Measurements from ENCODE around the gene VWF. TPM values are rescaled to one million over a fixed set of nuclear protein-coding genes. Genes with fewer than 3 reads are reported as not detected.

Gene VWF
- total RNA-seq: 0.69 and 0.79 TPM in 2 replicates

DNA sequence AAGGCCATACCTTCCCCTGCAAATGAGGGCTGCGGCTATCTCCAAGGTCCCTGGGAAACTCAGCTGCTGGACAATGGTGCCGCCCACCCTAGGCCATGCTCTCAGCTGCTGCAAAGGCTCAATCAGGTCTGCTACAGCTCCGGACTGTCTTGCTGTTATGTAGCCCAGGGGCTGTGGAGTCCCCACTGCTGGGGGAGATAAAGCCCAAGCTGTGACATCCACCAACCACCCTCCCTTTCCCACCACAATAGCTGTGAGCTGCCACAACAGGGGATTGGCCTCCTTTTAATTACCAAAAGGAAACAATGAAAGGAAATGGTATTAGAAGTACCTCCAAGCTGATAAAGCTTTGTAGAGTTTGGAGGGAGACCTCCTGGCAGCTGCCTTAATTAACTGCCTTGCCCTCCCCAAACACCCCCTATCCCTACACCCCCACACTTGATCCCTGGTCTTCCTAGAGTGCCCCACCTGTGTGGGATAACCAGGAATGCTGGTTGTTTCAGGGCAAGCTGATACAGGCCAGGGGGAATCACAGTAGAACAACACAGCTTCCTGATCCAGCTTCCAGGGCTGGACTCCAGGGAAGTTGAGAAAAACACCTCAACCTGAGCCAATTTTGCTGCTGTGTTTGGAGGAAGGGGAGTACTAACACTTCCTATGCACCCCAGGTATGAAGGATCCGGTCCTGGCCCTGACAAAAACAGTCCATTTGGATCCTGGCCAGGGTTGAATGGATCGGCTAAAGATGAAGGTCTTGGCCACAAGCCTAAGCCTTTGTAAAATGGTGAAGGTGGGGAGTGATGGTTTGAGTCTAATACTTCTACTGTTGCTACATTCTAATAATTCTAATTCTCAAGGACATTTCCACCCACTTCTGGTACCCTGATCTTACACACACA is at the start of gene VWF:
Gene VWF (minus strand): TSS at position 260 of the 899 bp plus-strand sequence. CDS start 1,474 bp downstream, outside the sequence.

DNA sequence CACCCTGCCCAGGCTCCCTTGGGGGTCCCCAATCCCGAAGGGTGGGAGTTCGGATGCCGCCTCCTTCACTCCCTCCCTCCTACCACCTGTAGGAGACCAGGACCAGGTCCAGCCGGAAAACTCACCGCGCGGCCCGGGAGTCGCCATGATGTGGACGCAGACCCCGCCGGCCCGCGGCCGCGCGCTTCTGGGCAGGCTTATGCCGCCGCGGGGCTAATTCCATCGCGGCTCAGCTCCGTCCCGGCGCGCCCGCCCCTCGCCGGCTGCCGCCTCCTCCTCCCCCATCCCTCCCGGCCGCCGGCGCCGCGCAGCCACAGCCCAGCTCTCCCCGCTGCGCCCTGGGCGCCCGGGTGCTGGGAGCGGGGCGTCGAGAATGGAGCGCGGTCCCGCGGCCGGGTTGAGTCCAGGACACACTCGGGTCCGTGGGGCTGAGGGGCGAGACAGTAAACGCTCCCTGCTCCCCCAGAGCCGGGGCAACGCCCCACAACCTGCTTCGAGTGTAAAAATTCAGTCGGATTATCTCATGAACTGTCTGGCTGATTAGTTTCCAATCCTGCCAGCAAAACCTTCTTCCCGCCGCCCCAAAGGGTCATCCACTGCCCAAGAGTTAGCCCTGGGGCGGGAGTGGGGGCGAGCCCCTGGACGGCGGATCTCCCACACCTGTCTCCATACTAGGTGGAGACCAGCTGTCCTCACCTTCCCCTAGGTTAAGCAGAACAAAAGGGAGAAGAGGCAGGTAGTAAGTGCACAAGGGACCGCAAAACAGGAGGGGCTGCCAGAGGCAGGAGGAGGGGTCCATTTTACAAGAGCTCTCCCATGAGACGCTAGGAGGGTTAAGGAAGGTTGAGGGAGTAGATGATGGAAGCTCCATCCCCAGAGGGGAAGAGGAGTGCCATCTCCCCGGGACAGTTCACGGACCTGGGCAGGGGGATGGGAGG is 179.1 kb downstream of the VWF start, which contains the start of gene ANO2:
Gene ANO2 (minus strand): TSS at position 189 of the 938 bp plus-strand sequence. CDS start 42 bp downstream, at position 147.

Other genes starting within 250 kb of the VWF start
- gene ANO2, start 179.4 kb downstream of the VWF start, total RNA-seq: not detected in 2 replicates
- 283 and 455 TPM in 2 replicates for gene CD9, start 75.7 kb upstream of the VWF start, total RNA-seq
- 0.09 and 0.63 TPM in 2 replicates for gene PLEKHG6, start 186.0 kb upstream of the VWF start, total RNA-seq
- gene TNFRSF1A, start 217.4 kb upstream of the VWF start, total RNA-seq: 104 and 106 TPM in 2 replicates